Keratinocyte (primary cell): Measurements from ENCODE around the gene ARRB1. TPM values are rescaled to one million over a fixed set of nuclear protein-coding genes. Genes with fewer than 3 reads are reported as not detected.

ENCODE experiments used
- DNase-seq: peaks from one replicate; pipeline ENCODE4 v3.0.0-alpha.2; 2011; ENCODE audit warnings: low read depth, missing footprints, low spot score
- FAIRE-seq: peaks from 2 replicates; lab custom pipeline; 2011; peaks lifted over from hg19 to GRCh38; lab: Jason Lieb, UNC
- H2AFZ ChIP-seq: 2 replicates; pipeline ENCODE4 v1.6.0; 2012; ENCODE audit warnings: low read length, control low read depth, inconsistent platforms; ENCODE audit not compliant: control insufficient read depth
- H3K27ac ChIP-seq: 2 replicates; pipeline ENCODE4 v1.5.1; 2011; ENCODE audit warnings: low read length; ENCODE audit not compliant: control insufficient read depth, insufficient read depth
- H3K27me3 ChIP-seq: 3 replicates; pipeline ENCODE4 v1.6.0; 2011; ENCODE audit warnings: low read length; ENCODE audit not compliant: control insufficient read depth, insufficient read depth; ENCODE audit errors: extremely low read depth
- H3K36me3 ChIP-seq, 2 experiments: 2 replicates in 1 of 2; 3 replicates in 1 of 2; pipeline ENCODE4 v1.5.1; 2011; ENCODE audit warnings: low read length in 2 of 2, mild to moderate bottlenecking in 1 of 2; ENCODE audit not compliant: control insufficient read depth in 2 of 2, insufficient read depth in 2 of 2; ENCODE audit errors: extremely low read depth in 1 of 2
- H3K4me1 ChIP-seq: 3 replicates; pipeline ENCODE4 v1.5.1; 2011; ENCODE audit warnings: low read length; ENCODE audit not compliant: control insufficient read depth, insufficient read depth; ENCODE audit errors: extremely low read depth
- H3K4me2 ChIP-seq: 3 replicates; pipeline ENCODE4 v1.6.0; 2011; ENCODE audit warnings: low read depth, low read length; ENCODE audit not compliant: control insufficient read depth, insufficient read depth; ENCODE audit errors: extremely low read depth
- H3K4me3 ChIP-seq, 3 experiments: fragments of 200-600 bp in 1 of 3; sonication (generic) in 1 of 3; 2 replicates in 2 of 3; 3 replicates in 1 of 3; pipeline ENCODE4 v1.5.1; 2011 to 2016; ENCODE audit warnings: low read length in 3 of 3, mild to moderate bottlenecking in 3 of 3, control low read depth in 2 of 3, inconsistent platforms in 1 of 3, low read depth in 1 of 3, mixed read lengths in 1 of 3, mixed run types in 1 of 3, moderate library complexity in 1 of 3; ENCODE audit not compliant: control insufficient read depth in 2 of 3, insufficient read depth in 2 of 3; ENCODE audit errors: extremely low read depth in 1 of 3
- H3K79me2 ChIP-seq: 2 replicates; pipeline ENCODE4 v1.6.0; 2012; ENCODE audit warnings: low read length; ENCODE audit not compliant: control insufficient read depth, insufficient read depth
- H3K9ac ChIP-seq: 3 replicates; pipeline ENCODE4 v1.6.0; 2011; ENCODE audit warnings: low read length; ENCODE audit not compliant: control insufficient read depth, insufficient read depth; ENCODE audit errors: extremely low read depth
- H3K9me1 ChIP-seq: 3 replicates; pipeline ENCODE4 v1.6.0; 2011; ENCODE audit warnings: low read length; ENCODE audit not compliant: control insufficient read depth, insufficient read depth; ENCODE audit errors: extremely low read depth
- H3K9me3 ChIP-seq: 2 replicates; pipeline ENCODE4 v1.5.1; 2012; ENCODE audit warnings: low read depth, low read length; ENCODE audit not compliant: control insufficient read depth
- H4K20me1 ChIP-seq: 3 replicates; pipeline ENCODE4 v1.6.0; 2011; ENCODE audit warnings: low read length; ENCODE audit not compliant: control insufficient read depth, insufficient read depth; ENCODE audit errors: extremely low read depth
- EZH2 ChIP-seq: IDR thresholded peaks from one replicate; pipeline ENCODE4 v1.6.1; 2012; ENCODE audit warnings: inconsistent platforms, mild to moderate bottlenecking, low read length, moderate library complexity
- dilution Hi-C: fragments of 300-500 bp; cut with MboI; formaldehyde crosslinking; loops from one replicate; pipeline ENCODE4 v1.7.0; 2020; ENCODE audit warnings: low sequenced_read_pairs; ENCODE audit not compliant: extremely low pct_ligation_motif_present
- polyA plus RNA-seq, 5 experiments: library from polyadenylated mRNA; depleted of rRNA in 3 of 5; stranded (reverse) in 3 of 5; stranded (forward) in 1 of 5; unstranded in 1 of 5; fragments of >200 nt; gene quantifications; 1 replicate in 1 of 5; 2 replicates in 3 of 5; 3 replicates in 1 of 5; pipeline versions ENCODE4 v1.2.1 to v1.2.3, GENCODE V29; 2011 to 2012; ENCODE audit warnings: missing spikeins in 2 of 5, low read depth in 1 of 5, low replicate concordance in 1 of 5
- TF ChIP-seq, protein P1 (sequence below), 3 experiments: IDR thresholded peaks in 1 of 3; conservative IDR thresholded peaks in 1 of 3; optimal IDR thresholded peaks in 1 of 3; 2 replicates in 2 of 3; 3 replicates in 1 of 3; pipeline versions ENCODE3 to v1.5.1; 2011; ENCODE audit warnings: low read length in 3 of 3, mild to moderate bottlenecking in 3 of 3, moderate library complexity in 2 of 3, control low read depth in 1 of 3, inconsistent platforms in 1 of 3; ENCODE audit not compliant: insufficient read depth in 2 of 3; ENCODE audit errors: extremely low read depth in 1 of 3

ARRB1 gene
- polyA plus RNA-seq, 1 donor (not counting 4 experiments of a cell fraction or from before 2014, with no cell fraction given), result 0.94 TPM

- dilution Hi-C loops, result no loop called here
- Histone ChIP-seq H4K20me1 (no peaks in the 10 kb centered on the region), H3K27me3 (peaks cover 3% of the 10 kb centered on the region), H3K9me1 (no peaks in the 10 kb centered on the region), H3K36me3 (no peaks in the 10 kb centered on the region), H3K4me1 (peaks cover 10% of the 10 kb centered on the region), H3K27ac (no peak overlapping the region), H3K4me3 (no peak overlapping the region), H3K4me2 (no peak overlapping the region), H3K79me2 (no peaks in the 10 kb centered on the region), H3K9me3 (no peaks in the 10 kb centered on the region), H3K9ac (no peak overlapping the region), H2AFZ (no peak overlapping the region)
- DNase-seq (no peak), FAIRE-seq (no peak)
- no peak for TF ChIP-seq EZH2
- TF ChIP-seq, protein P1, sequence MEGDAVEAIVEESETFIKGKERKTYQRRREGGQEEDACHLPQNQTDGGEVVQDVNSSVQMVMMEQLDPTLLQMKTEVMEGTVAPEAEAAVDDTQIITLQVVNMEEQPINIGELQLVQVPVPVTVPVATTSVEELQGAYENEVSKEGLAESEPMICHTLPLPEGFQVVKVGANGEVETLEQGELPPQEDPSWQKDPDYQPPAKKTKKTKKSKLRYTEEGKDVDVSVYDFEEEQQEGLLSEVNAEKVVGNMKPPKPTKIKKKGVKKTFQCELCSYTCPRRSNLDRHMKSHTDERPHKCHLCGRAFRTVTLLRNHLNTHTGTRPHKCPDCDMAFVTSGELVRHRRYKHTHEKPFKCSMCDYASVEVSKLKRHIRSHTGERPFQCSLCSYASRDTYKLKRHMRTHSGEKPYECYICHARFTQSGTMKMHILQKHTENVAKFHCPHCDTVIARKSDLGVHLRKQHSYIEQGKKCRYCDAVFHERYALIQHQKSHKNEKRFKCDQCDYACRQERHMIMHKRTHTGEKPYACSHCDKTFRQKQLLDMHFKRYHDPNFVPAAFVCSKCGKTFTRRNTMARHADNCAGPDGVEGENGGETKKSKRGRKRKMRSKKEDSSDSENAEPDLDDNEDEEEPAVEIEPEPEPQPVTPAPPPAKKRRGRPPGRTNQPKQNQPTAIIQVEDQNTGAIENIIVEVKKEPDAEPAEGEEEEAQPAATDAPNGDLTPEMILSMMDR (optimal IDR thresholded peaks at IDR 0.05 in 1 of 3, IDR thresholded peaks at IDR 0.05 in 1 of 3, conservative IDR thresholded peaks at IDR 0.05 in 1 of 3; ENCODE audit: extremely low read depth in 1 of 3, insufficient read depth in 2 of 3, low read length in 3 of 3), result no peak
Observed at GRCh38 chr11:75355051-75355450, 3.6 kb upstream of the ARRB1 start.

- Histone ChIP-seq H3K9ac (no peak overlapping the region), H3K4me3 (no peak overlapping the region)
- no peak for FAIRE-seq
Observed at GRCh38 chr11:75352588-75353206, 1.2 kb upstream of the ARRB1 start.

More at GRCh38 chr11:75352588-75353206, 1.2 kb upstream of the ARRB1 start:
- DNase-seq, result no peak
- dilution Hi-C loops, result no loop called here
- Histone ChIP-seq H3K27me3 (peaks cover 3% of the 10 kb centered on the region), H4K20me1 (no peaks in the 10 kb centered on the region), H3K4me1 (peaks cover 10% of the 10 kb centered on the region), H3K27ac (no peak overlapping the region), H2AFZ (peak overlapping the region; percentile 87), H3K4me2 (peak overlapping the region; percentile 86), H3K79me2 (no peaks in the 10 kb centered on the region), H3K9me1 (no peaks in the 10 kb centered on the region), H3K9me3 (no peaks in the 10 kb centered on the region), H3K36me3 (no peaks in the 10 kb centered on the region)
- TF ChIP-seq, protein P1 (optimal IDR thresholded peaks at IDR 0.05 in 1 of 3, IDR thresholded peaks at IDR 0.05 in 1 of 3, conservative IDR thresholded peaks at IDR 0.05 in 1 of 3; ENCODE audit: extremely low read depth in 1 of 3, insufficient read depth in 2 of 3, low read length in 3 of 3), result no peak
